Natural killer cell (primary cell): ENCODE measurements around the gene FA2H. TPM values are rescaled to one million over a fixed set of nuclear protein-coding genes. Genes with fewer than 3 reads are reported as not detected.
"Not testable (repeated sequence)": the region's sequence is repeated elsewhere in the genome, so short reads cannot be mapped to it uniquely, and the experiment has no call there.

Experiments
- ATAC-seq, 3 donors: fragments of 150-1000 bp in 2 of 3; fragments of 200-7000 bp in 1 of 3; cut with Tn5 transposase; 1 replicate in 1 of 3; 2 replicates in 2 of 3; pipeline ENCODE4 v1.10.0; 2021; ENCODE audit warnings: mild to moderate bottlenecking in 2 of 3, moderate library complexity in 2 of 3
- DNase-seq, 2 donors: peaks; one replicate each; pipeline versions ENCODE4 v3.0.0 to v3.0.0-alpha.2; 2013 to 2021; ENCODE audit warnings: mixed read lengths in 1 of 2
- H3K27ac ChIP-seq: one replicate; pipeline ENCODE4 v1.5.1; 2013; ENCODE audit warnings: mild to moderate bottlenecking, low read length
- H3K27me3 ChIP-seq: one replicate; pipeline ENCODE4 v1.6.1; 2013; ENCODE audit warnings: low read length; ENCODE audit not compliant: control insufficient read depth, insufficient read depth
- H3K36me3 ChIP-seq: one replicate; pipeline ENCODE4 v1.6.1; 2013; ENCODE audit warnings: low read length; ENCODE audit not compliant: control insufficient read depth, insufficient read depth
- H3K4me1 ChIP-seq: one replicate; pipeline ENCODE4 v1.6.1; 2013; ENCODE audit warnings: low read length; ENCODE audit not compliant: control insufficient read depth, insufficient read depth
- H3K4me3 ChIP-seq: one replicate; pipeline ENCODE4 v1.5.1; 2013; ENCODE audit warnings: low read length
- H3K9me3 ChIP-seq: one replicate; pipeline ENCODE4 v1.6.1; 2013; ENCODE audit warnings: low read length; ENCODE audit not compliant: control insufficient read depth, insufficient read depth
- H3K27ac Mint-ChIP-seq, 2 donors: one replicate each; pipeline ENCODE4 v1.8.0; 2022; ENCODE audit warnings: mild to moderate bottlenecking in 2 of 2, mixed read lengths in 2 of 2, moderate library complexity in 1 of 2
- H3K27me3 Mint-ChIP-seq, 2 donors: one replicate each; pipeline ENCODE4 v1.8.0; 2022; ENCODE audit warnings: low read depth in 2 of 2, mixed read lengths in 2 of 2
- H3K36me3 Mint-ChIP-seq: one replicate; pipeline ENCODE4 v1.8.0; 2022; ENCODE audit warnings: mixed read lengths
- H3K4me1 Mint-ChIP-seq, 2 donors: one replicate each; pipeline ENCODE4 v1.8.0; 2022; ENCODE audit warnings: mixed read lengths in 2 of 2
- H3K4me3 Mint-ChIP-seq: one replicate; pipeline ENCODE4 v1.8.0; 2022; ENCODE audit warnings: mild to moderate bottlenecking, moderate library complexity, mixed read lengths
- H3K9me3 Mint-ChIP-seq, 2 donors: one replicate each; pipeline ENCODE4 v1.8.0; 2022; ENCODE audit warnings: mixed read lengths in 2 of 2
- WGBS: methylation state at CpG from one replicate; pipeline ENCODE4 v1.1.7; 2013; ENCODE audit warnings: missing lambda C conversion rate; ENCODE audit not compliant: insufficient coverage; 5-methylcytosine and 5-hydroxymethylcytosine counted together
- intact Hi-C: fragments of 100-400 bp; cut with micrococcal nuclease; formaldehyde crosslinking; loops from one replicate; pipeline ENCODE4 v1.14.2; 2022
- total RNA-seq, 4 donors: library from RNA; stranded (reverse); fragments of 120-200 nt in 1 of 4; gene quantifications; one replicate each; pipeline versions ENCODE4 v1.2.3 to v1.2.4, GENCODE V29; 2013 to 2022
- TF ChIP-seq, protein P1 (sequence below): fragments of 200-600 bp; IDR thresholded peaks from one replicate; pipeline ENCODE4 v1.8.0; 2022; ENCODE audit warnings: antibody characterized with exemption

FA2H gene
- total RNA-seq, 3 donors from 2014 or later (not counting 1 experiment from before 2014, with no cell fraction given) = 0.14 to 0.93 TPM; not detected in 1

DNA sequence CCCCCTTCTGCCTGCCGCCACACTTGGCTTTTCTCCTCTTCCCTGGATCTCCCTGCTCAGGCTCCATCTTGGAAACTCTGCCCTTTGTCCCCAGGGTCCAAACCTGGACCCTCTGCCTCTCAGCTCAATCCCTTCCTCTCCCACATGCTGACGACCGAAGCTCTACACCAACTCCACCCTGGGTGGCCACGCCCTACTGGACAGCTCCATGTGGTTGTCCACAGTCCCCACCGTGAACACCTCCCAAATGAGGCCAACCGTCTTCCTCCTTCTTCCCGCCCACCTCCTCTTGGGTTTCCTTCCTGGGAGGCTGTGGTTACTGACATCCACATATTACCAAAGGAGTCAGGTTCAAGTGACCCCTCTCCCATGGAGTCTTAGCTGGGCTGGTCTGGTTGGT, 51.4 kb downstream of the FA2H start:
- Mint-ChIP-seq H3K27me3 (peaks cover 7 to 8% of the 10 kb centered on the region in 2 donors), H3K9me3 (peaks cover 2% of the 10 kb centered on the region in 2 donors), H3K27ac (no peak overlapping the region), H3K4me1 (peaks cover 0 to 4% of the 10 kb centered on the region in 2 donors), H3K36me3 (no peaks in the 10 kb centered on the region), H3K4me3 (no peak overlapping the region)
- TF ChIP-seq, protein P1, sequence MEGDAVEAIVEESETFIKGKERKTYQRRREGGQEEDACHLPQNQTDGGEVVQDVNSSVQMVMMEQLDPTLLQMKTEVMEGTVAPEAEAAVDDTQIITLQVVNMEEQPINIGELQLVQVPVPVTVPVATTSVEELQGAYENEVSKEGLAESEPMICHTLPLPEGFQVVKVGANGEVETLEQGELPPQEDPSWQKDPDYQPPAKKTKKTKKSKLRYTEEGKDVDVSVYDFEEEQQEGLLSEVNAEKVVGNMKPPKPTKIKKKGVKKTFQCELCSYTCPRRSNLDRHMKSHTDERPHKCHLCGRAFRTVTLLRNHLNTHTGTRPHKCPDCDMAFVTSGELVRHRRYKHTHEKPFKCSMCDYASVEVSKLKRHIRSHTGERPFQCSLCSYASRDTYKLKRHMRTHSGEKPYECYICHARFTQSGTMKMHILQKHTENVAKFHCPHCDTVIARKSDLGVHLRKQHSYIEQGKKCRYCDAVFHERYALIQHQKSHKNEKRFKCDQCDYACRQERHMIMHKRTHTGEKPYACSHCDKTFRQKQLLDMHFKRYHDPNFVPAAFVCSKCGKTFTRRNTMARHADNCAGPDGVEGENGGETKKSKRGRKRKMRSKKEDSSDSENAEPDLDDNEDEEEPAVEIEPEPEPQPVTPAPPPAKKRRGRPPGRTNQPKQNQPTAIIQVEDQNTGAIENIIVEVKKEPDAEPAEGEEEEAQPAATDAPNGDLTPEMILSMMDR = no peak
- ATAC-seq = no peak
- Histone ChIP-seq H3K4me1 (no peaks in the 10 kb centered on the region), H3K36me3 (no peaks in the 10 kb centered on the region), H3K9me3 (peaks cover 11% of the 10 kb centered on the region), H3K27me3 (no peaks in the 10 kb centered on the region), H3K27ac (no peak overlapping the region), H3K4me3 (no peak overlapping the region)
- intact Hi-C loops = no loop called here
- WGBS = 58% methylated on average over 7 of the region's 7 CpGs
- DNase-seq = no peak

DNA sequence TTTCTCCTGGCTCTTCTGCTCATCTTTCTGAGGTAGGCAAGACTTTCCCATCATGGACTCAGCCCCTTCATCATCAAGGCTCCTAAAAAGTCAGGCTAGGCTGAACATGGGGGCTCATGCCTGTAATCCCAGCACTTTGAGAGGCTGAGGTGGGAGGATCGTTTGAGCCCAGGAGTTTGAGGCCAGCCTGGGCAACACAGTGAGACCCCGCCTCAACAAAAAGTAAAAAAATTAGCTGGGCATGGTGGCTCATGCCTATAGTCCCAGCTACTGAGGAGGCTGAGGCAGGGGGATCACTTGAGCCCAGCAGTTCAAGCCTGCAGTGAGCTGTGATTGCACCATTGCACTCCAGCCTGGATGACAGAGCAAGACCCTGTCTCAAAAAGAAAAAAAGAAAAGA, 52.5 kb downstream of the FA2H start:
- H3K4me1 Mint-ChIP-seq, H3K27ac ChIP-seq, H3K27ac Mint-ChIP-seq, H3K36me3 ChIP-seq, H3K4me3 ChIP-seq, DNase-seq, ATAC-seq, H3K4me3 Mint-ChIP-seq, H3K9me3 Mint-ChIP-seq, H3K27me3 ChIP-seq, H3K27me3 Mint-ChIP-seq, intact Hi-C loops, H3K9me3 ChIP-seq, H3K36me3 Mint-ChIP-seq, H3K4me1 ChIP-seq: not testable (repeated sequence)
- 88% methylated on average over 2 of the region's 2 CpGs for WGBS

DNA sequence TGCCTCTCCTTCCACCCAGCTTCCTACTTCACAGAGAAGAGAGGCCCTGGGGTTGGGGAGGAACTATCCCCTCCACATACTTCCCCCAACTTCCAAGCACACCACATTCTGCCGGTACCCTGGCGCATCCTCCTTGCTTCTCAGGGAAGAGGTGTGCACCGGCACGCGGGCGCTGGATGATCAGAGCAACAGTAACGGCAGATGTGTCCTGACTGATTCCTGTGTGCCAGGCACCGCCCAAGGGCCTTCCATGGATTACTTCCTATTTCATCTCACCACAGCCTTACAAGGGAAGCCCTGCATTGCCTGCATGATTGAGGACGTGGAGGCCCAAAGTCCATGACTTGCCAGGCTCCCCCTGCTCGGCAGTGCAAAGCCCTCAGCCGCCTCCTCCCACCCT, 52.9 kb downstream of the FA2H start:
- no peaks in the 10 kb centered on the region for H3K36me3 ChIP-seq
- ATAC-seq = no peak

DNA sequence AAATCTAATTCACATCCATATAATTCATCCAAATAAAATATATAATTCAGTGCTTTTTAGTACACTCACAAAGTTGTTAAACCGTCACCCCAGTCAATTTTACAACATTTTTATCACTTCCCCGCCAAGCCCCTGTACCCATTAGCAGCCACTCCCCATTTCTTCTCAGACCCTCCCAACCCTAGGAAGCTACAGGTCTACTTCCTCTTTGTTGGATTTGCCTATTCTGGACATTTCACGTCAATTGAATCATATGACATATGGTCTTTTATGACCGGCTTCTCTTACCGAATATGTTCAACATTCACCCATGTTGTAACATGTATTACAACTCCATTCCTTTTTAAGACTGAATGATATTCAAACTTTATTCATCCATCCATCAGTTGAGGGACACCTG, 54.0 kb downstream of the FA2H start:
- no peaks in the 10 kb centered on the region for H3K27me3 ChIP-seq
- no peaks in the 10 kb centered on the region for H3K9me3 ChIP-seq
- 82% methylated on average over 5 of the region's 5 CpGs for WGBS
- Mint-ChIP-seq H3K4me3 (no peak overlapping the region), H3K9me3 (no peaks in the 10 kb centered on the region), H3K36me3 (no peaks in the 10 kb centered on the region), H3K27me3 (peaks cover 8 to 10% of the 10 kb centered on the region in 2 donors), H3K4me1 (peaks cover 0 to 4% of the 10 kb centered on the region in 2 donors), H3K27ac (no peak overlapping the region)
- DNase-seq (no peak), ATAC-seq (no peak)
- H3K4me1 ChIP-seq = no peaks in the 10 kb centered on the region
- H3K36me3 ChIP-seq = no peaks in the 10 kb centered on the region
- TF ChIP-seq, protein P1 = no peak
- intact Hi-C loops = no loop called here
- no peak overlapping the region for H3K27ac ChIP-seq
- no peak overlapping the region for H3K4me3 ChIP-seq

More for the DNA sequence above, 52.9 kb downstream of the FA2H start:
- Histone ChIP-seq H3K27ac (no peak overlapping the region), H3K27me3 (no peaks in the 10 kb centered on the region), H3K9me3 (peaks cover 3% of the 10 kb centered on the region), H3K4me1 (no peaks in the 10 kb centered on the region), H3K4me3 (no peak overlapping the region)
- TF ChIP-seq, protein P1 = no peak
- H3K27me3 Mint-ChIP-seq = peaks cover 8 to 10% of the 10 kb centered on the region in 2 donors
- DNase-seq = no peak
- H3K27ac Mint-ChIP-seq = no peak overlapping the region
- H3K4me1 Mint-ChIP-seq = peaks cover 0 to 4% of the 10 kb centered on the region in 2 donors
- no peak overlapping the region for H3K4me3 Mint-ChIP-seq
- H3K9me3 Mint-ChIP-seq = peaks cover 0 to 2% of the 10 kb centered on the region in 2 donors
- no peaks in the 10 kb centered on the region for H3K36me3 Mint-ChIP-seq
- WGBS = 73% methylated on average over 11 of the region's 11 CpGs
- intact Hi-C loops = no loop called here
